Hepatocyte (in vitro differentiated cells): ENCODE measurements around the gene POU3F1. TPM values are rescaled to one million over a fixed set of nuclear protein-coding genes. Genes with fewer than 3 reads are reported as not detected.
"Not testable (repeated sequence)": the region's sequence is repeated elsewhere in the genome, so short reads cannot be mapped to it uniquely, and the experiment has no call there.

Experiments used
- DNase-seq: peaks from one replicate; pipeline ENCODE4 v3.0.0-alpha.2; 2016; ENCODE audit warnings: low spot score
- H2AFZ ChIP-seq: fragments of 200-600 bp; sonication (generic); 2 replicates; pipeline ENCODE4 v1.6.0; 2016; ENCODE audit warnings: antibody characterized with exemption, mild to moderate bottlenecking
- H3K27ac ChIP-seq: fragments of 200-600 bp; sonication (generic); 2 replicates; pipeline ENCODE4 v1.5.1; 2016; ENCODE audit warnings: mild to moderate bottlenecking
- H3K27me3 ChIP-seq: fragments of 200-600 bp; sonication (generic); 2 replicates; pipeline ENCODE4 v1.6.1; 2016
- H3K36me3 ChIP-seq: fragments of 200-600 bp; sonication (generic); replicated peaks from 2 replicates; pipeline ENCODE4 v1.5.1; 2016; ENCODE audit warnings: low read depth; ENCODE audit not compliant: insufficient read depth
- H3K4me1 ChIP-seq: fragments of 200-600 bp; sonication (generic); 2 replicates; pipeline ENCODE4 v1.5.1; 2016; ENCODE audit warnings: mild to moderate bottlenecking, moderate library complexity; ENCODE audit not compliant: insufficient read depth
- H3K4me2 ChIP-seq: fragments of 200-600 bp; sonication (generic); 2 replicates; pipeline ENCODE4 v1.6.0; 2016
- H3K4me3 ChIP-seq: fragments of 200-600 bp; sonication (generic); 2 replicates; pipeline ENCODE4 v1.5.1; 2016; ENCODE audit warnings: mild to moderate bottlenecking
- H3K79me2 ChIP-seq: fragments of 200-600 bp; sonication (generic); 2 replicates; pipeline ENCODE4 v1.6.0; 2017; ENCODE audit warnings: mild to moderate bottlenecking
- H3K9me2 ChIP-seq: fragments of 200-600 bp; sonication (generic); replicated peaks from 2 replicates; pipeline ENCODE4 v1.6.0; 2017; ENCODE audit warnings: mild to moderate bottlenecking; ENCODE audit not compliant: insufficient read depth
- H3K9me3 ChIP-seq: fragments of 200-600 bp; sonication (generic); 2 replicates; pipeline ENCODE4 v1.5.1; 2016; ENCODE audit warnings: low read depth, mild to moderate bottlenecking
- H4K20me1 ChIP-seq: fragments of 200-600 bp; sonication (generic); 2 replicates; pipeline ENCODE4 v1.6.0; 2016; ENCODE audit warnings: mild to moderate bottlenecking; ENCODE audit not compliant: insufficient read depth, poor library complexity, severe bottlenecking
- CTCF ChIP-seq: fragments of 200-600 bp; sonication (generic); IDR thresholded peaks from 2 replicates; pipeline ENCODE4 v1.5.1; 2016; ENCODE audit warnings: antibody characterized with exemption, mild to moderate bottlenecking; ENCODE audit not compliant: poor library complexity
- EZH2 ChIP-seq: fragments of 200-600 bp; sonication (generic); IDR thresholded peaks from 2 replicates; pipeline ENCODE4 v1.6.1; 2016; ENCODE audit warnings: antibody characterized with exemption, mild to moderate bottlenecking, borderline replicate concordance
- EZH2phosphoT487 ChIP-seq: fragments of 200-600 bp; sonication (generic); IDR thresholded peaks from one replicate; pipeline ENCODE4 v1.6.1; 2018; ENCODE audit warnings: antibody characterized with exemption, mild to moderate bottlenecking, low read depth, moderate library complexity; ENCODE audit not compliant: unreplicated experiment, severe bottlenecking
- WGBS: methylation state at CpG from one replicate; pipeline ENCODE4 v1.1.6; 2016; ENCODE audit warnings: low lambda C conversion rate; ENCODE audit errors: missing lambda C conversion rate; 5-methylcytosine and 5-hydroxymethylcytosine counted together
- polyA plus RNA-seq: library from polyadenylated mRNA; unstranded; fragments of >200 nt; fragmentation: Nextera tagmentation; extraction: Ambion mirVana; gene quantifications from 2 replicates; pipeline ENCODE4 v1.2.1, GENCODE V29; 2016
- total RNA-seq: library from RNA; depleted of rRNA; stranded (reverse); fragments of >200 nt; gene quantifications from 2 replicates; pipeline ENCODE4 v1.2.3, GENCODE V29; 2014

The POU3F1 gene
- total and polyA plus RNA-seq, 2 experiments from 2014 or later, result 0.73 TPM; not detected in 1

- no peaks in the 10 kb centered on the region for H3K36me3 ChIP-seq
- TF ChIP-seq EZH2phosphoT487 (no peak), EZH2 (no peak), CTCF (no peak)
- no peaks in the 10 kb centered on the region for H4K20me1 ChIP-seq
- WGBS, result 53% methylated on average over 10 of the region's 10 CpGs
- peaks cover 39% of the 10 kb centered on the region for H3K27me3 ChIP-seq
- no peak overlapping the region for H3K4me2 ChIP-seq
- no peaks in the 10 kb centered on the region for H3K79me2 ChIP-seq
- H3K4me3 ChIP-seq, result no peak overlapping the region
- H2AFZ ChIP-seq, result no peak overlapping the region
- DNase-seq, result peak; percentile 45
- no peaks in the 10 kb centered on the region for H3K9me3 ChIP-seq
- no peaks in the 10 kb centered on the region for H3K9me2 ChIP-seq
- no peaks in the 10 kb centered on the region for H3K4me1 ChIP-seq
- no peak overlapping the region for H3K27ac ChIP-seq
These were observed 7.7 kb downstream of the POU3F1 start for GRCh38 chr1:38038861-38039260.

GRCh38 chr1:38037221-38037939 lies 9.2 kb downstream of the POU3F1 start:
- no peak for DNase-seq
- no peak overlapping the region for H3K4me2 ChIP-seq
- no peaks in the 10 kb centered on the region for H4K20me1 ChIP-seq
- H3K4me3 ChIP-seq, result no peak overlapping the region
- H3K9me2 ChIP-seq, result no peaks in the 10 kb centered on the region
- H3K79me2 ChIP-seq, result no peaks in the 10 kb centered on the region
- WGBS, result 51% methylated on average over 5 of the region's 5 CpGs
- no peaks in the 10 kb centered on the region for H3K4me1 ChIP-seq
- H3K27ac ChIP-seq, result no peak overlapping the region
- TF ChIP-seq EZH2, result no peak
- peak; percentile 30 for TF ChIP-seq CTCF
- H2AFZ ChIP-seq, result no peak overlapping the region
- no peaks in the 10 kb centered on the region for H3K36me3 ChIP-seq
- H3K27me3 ChIP-seq, result peaks cover 25% of the 10 kb centered on the region
- H3K9me3 ChIP-seq, result no peaks in the 10 kb centered on the region

- TF ChIP-seq EZH2, result no peak
- no peak for TF ChIP-seq CTCF
- no peak for TF ChIP-seq EZH2phosphoT487
- Histone ChIP-seq H3K9me3 (no peaks in the 10 kb centered on the region), H3K4me3 (no peak overlapping the region), H3K79me2 (no peaks in the 10 kb centered on the region), H3K4me1 (peaks cover 12% of the 10 kb centered on the region), H3K9me2 (no peaks in the 10 kb centered on the region), H3K4me2 (no peak overlapping the region), H2AFZ (no peak overlapping the region), H3K36me3 (no peaks in the 10 kb centered on the region), H4K20me1 (no peaks in the 10 kb centered on the region), H3K27ac (no peak overlapping the region), H3K27me3 (peaks cover 5% of the 10 kb centered on the region)
- no peak for DNase-seq
- 90% methylated on average over 13 of the region's 13 CpGs for WGBS
These were observed 11.7 kb downstream of the POU3F1 start for GRCh38 chr1:38034871-38035270.

GRCh38 chr1:38032992-38033391 lies 13.6 kb downstream of the POU3F1 start:
- H3K9me3 ChIP-seq, H3K27ac ChIP-seq, H3K79me2 ChIP-seq, DNase-seq, H3K27me3 ChIP-seq, H3K36me3 ChIP-seq, H3K9me2 ChIP-seq, H2AFZ ChIP-seq, H3K4me3 ChIP-seq, H3K4me2 ChIP-seq, H4K20me1 ChIP-seq: not testable (repeated sequence)
- peaks cover 26% of the 10 kb centered on the region for H3K4me1 ChIP-seq
- 97% methylated on average over 2 of the region's 2 CpGs for WGBS
